GM21390 (cell line): Measurements from ENCODE around the gene SASH1.

Experiments
- ATAC-seq: cut with Tn5 transposase; IDR thresholded peaks from one replicate; pipeline ENCODE4 v1.9.1; 2021; ENCODE audit not compliant: unreplicated experiment

Gene SASH1

DNA sequence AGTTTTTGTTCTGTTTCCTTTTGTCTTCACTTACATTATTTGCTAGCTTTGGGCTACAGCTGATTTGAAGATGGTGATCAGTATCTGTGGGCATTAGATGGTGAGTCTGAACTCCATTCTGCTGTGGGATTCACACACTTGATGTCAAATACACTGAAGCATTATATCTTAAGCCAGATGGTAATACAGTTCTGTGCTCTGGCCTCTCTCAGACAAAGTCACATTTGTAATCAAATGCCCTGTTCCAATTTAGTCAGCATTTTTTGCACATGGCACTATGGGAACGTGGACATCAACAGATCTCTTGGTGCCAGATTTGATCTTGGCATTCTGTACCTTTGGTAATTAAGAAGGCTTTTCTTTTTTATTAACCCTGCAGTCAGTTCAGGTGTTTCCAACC, 56.0 kb downstream of the SASH1 start:
- ATAC-seq, result no peak

GRCh38 chr6:148401571-148401970, 58.9 kb downstream of the SASH1 start:
- no peak for ATAC-seq

DNA sequence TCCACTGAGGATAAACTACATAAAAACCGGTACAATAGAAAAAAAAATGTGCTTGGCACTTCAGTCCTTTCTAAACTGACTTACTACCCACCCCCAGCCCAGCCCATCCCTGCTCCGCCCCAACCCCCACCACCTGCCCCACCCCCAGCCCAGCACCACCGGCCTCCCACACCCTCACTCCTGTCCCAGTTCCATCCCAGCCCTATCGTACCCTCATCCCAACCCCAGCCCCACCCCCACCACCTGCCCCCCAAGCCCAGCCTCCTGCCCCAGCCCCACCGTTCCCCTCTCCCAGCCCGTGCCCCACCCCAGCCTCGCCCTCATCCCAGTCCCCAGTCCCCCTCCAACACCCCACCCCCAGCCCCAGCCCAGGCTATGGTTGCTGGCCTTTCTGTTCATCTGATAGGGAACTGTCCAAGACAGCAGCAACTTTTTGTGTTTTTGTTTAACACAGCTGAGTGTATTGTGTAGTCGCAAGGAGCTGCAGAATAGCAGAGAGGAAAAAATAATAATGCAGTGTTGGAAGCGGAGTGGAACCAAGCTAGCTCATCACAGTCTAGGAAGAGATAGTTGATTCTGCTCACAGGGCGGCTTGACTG, 61.9 kb downstream of the SASH1 start:
- ATAC-seq, result no peak

DNA sequence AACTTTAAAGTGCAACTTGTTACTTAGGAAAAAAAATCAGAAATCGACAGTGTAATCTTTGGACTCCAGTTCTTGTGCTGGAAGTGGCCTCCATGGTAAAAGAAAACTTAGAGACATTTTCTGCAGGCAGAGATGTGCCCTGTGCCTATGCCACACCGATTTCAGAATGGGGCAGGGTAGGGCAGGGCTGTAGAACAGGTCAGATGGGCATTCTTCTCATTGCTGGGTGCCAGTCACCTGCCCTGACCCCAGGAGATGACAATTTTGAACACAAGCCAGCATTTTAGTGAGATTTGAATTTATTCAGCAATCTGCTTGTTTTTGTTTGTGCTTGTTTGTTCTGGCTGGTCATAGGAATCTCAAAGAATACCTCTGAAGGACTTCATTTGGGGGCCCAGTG, 63.3 kb downstream of the SASH1 start:
- ATAC-seq, result no peak

DNA sequence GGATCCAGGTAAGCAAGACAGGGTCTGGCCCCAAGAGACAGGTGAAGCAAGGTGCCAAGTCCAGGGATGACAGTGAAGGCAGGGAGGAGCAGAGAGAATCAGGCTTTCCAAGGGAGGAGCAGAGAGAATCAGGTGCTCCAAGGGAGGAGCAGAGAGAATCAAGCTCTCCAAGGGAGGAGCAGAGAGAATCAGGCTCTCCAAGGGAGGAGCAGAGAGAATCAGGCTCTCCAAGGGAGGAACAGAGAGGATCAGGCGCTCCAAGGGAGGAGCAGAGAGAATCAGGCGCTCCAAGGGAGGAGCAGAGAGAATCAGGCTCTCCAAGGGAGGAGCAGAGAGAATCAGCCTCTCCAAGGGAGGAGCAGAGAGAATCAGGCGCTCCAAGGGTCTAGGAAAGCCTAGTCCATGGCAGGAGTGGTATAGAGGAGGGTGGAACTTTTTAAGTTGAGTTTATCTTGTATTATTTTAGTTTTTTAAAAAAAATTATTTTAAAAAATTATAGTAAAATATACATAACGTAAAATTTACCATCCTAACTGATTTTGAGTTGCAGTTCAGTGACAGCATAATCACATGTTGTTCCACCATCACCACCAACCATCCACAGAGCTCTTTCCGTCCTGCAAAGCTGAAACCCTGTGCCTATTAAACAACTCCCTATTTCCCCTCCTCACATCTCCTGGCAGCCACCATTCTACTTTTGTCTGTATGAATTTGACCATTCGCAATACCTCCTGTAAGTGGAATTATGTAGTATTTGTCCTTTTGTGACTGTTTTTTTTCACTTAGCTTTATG, 64.1 kb downstream of the SASH1 start:
- ATAC-seq, result no peak

GRCh38 chr6:148407372-148407771, 64.7 kb downstream of the SASH1 start:
- no peak for ATAC-seq

DNA sequence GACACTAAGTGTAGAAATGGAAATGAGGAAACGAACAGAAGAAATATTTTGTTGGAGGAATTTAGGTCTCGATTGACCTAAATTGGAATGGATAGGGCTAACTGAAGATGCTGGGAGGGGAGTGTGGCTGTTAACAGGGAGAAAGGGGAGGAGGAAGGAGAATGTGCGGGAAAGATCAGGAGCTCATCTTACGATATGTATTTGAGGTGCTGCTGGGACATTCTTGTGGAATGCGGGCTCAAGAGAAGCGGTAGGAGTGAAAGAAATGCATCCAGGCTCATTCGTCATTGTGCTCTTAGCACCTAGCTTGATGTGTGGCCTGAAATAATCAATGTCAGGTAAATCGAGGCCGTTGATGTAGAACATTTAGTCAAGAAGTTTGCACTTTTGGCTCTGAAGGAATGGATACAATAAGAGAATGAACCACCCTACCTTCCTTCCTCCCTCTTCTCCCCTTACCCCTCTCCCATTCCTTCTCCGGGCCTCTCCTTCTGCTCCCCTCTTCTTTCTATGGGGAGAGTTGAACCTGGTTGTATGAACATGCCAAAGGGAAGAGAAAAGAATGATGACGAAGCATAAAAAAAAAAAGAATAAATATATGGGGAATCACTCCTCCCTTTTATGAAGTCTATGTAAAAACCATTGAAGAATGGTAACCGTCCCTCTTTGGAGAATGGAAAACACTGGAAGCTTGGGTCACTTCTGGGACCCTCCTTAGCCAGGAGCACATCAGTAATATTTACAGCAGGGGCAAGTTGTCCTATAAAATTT, 70.9 kb downstream of the SASH1 start:
- no peak for ATAC-seq

DNA sequence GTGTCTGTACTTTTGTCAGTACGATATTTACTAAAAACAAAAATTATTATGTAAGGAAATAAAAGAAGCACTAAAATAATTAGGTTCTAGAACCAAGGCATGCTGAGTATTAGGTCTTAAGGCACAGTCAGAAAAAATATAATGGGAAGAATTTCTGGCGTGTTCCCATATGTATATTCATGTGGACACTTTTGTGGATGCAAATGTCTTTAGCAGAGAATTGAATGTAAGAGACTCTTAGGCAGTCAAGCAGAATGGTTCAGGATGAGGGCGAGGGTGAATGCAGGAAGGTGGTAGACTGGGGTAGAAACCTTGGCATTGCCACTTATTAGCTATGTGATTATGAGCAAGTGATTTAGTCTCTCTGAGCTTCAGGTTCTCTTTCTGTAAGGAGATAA, 71.5 kb downstream of the SASH1 start:
- ATAC-seq, result no peak

- no peak for ATAC-seq
Measured at GRCh38 chr6:148414836-148415235, 72.2 kb downstream of the SASH1 start.

DNA sequence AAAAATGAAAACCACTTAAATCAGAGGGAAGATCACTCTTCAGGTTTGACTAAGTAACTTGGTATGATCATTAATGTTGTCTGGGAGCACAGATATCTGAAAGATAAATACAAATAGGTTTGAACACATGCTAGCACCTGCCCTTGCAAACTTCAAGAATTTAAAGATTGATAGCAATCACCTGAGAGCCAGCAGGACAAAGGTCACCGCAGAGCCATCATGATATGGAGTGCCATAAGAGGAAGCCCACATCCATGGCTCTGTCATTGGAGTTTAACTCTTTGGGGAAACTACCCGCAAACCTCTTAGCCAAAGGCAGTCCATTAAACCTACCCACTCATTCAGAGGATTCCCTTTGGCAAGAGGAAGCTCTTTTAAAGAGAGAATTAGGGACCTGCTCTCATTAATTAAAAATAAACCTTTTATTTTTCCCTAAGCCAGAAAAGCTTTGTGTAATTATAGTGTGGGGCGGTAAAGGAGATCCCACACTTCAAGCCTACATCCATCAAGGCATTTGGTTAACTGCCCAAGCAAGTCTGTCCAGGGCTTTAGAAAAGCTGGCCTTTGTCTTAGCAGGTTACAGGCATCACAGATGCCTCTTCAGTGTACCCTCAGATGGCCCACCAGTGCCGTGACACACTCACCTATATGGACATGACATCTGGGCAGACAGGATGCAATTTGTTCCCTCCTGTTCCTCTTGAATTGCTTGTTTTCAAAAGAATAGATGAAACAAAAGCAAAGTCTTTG, 73.0 kb downstream of the SASH1 start:
- ATAC-seq, result no peak

DNA sequence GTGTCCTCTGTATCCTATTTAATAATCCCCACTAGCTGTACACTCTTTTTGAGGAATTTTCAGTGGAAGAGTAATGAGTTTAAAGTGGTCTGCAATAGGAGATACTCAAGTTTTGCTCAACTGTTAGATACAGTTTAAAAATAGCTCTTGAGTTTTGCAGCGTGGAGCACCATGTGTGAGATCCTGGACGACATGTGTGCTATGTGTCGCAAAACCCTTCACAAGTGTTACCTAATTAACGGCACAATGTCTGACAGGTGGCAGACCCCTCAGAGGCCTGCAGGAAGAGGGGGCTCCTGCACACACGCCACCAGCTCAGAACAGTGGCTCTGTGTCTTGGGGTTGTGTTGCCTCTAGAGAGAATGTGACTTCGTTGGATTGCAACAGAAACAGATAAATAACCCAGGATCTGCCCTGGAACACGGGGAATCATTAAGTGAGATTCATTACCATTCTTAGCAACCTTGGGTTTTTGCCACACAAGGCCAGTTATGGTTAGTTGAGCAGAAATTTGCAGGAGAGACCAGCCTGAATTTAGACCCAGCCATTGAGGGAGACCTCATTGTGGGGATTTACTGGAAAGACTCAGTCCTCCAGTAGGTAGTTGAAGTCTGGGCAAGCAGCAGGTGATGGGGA, 73.8 kb downstream of the SASH1 start:
- ATAC-seq, result no peak

DNA sequence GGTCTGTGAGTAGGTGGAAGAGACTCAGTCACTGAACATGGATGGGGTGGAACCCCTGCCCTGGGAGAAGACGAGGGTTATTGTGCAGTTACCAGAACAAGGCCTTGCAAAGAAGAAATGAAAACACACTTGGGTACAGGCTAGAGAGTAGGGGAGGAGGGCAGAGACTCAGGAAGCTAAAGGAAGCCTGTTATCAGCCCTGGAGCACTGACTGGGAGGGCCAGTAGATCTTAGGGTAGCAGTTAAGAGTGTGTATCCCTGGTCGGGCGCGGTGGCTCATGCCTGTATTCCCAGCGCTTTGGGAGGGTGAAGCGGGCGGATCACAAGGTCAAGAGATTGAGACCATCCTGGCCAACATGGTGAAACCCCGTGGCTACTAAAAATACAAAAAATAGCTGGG, 74.4 kb downstream of the SASH1 start:
- no peak for ATAC-seq

DNA sequence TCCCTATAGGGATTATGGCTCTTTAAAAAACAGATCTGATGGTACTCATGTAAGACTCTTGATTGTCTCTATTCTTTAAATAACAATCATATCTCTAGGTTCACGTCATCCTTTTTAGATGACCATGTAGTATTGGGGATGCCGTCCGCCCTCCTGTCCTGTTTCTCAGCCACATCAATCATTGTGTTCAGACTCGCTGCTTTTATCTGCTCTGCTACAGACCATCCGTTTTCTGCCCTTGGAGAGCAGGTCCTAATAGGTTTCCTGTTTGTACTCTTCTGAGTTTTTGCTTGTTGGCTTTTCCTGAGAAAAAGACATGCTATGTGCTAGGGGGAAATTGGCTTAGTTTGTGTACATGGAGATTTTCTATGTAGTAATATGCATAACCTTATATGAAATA, 76.8 kb downstream of the SASH1 start:
- no peak for ATAC-seq

GRCh38 chr6:148422085-148422484, 79.4 kb downstream of the SASH1 start:
- no peak for ATAC-seq

DNA sequence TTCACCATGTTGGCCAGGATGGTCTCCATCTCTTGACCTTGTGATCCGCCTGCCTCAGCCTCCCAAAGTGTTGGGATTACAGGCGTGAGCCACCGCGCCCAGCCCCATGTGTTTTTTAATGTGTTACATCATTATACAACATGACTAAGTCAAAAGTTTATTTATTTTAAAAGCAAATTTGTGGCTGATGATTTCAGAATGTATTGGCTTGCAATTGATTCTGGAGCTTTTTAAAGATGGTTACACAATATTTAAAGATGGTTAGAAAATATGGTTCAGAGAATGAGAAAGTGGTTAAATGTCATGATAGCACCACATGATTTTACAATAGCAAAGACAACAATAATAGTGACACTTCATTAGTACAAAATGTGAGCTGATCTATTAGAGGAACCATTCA, 80.5 kb downstream of the SASH1 start:
- ATAC-seq, result no peak

GRCh38 chr6:148423601-148424270, 81.1 kb downstream of the SASH1 start:
- ATAC-seq, result no peak

GRCh38 chr6:148425443-148425842, 82.8 kb downstream of the SASH1 start:
- no peak for ATAC-seq

GRCh38 chr6:148426317-148426977, 83.8 kb downstream of the SASH1 start:
- no peak for ATAC-seq

- ATAC-seq, result no peak
Measured at GRCh38 chr6:148427333-148427732, 84.7 kb downstream of the SASH1 start.

- ATAC-seq, result no peak
Measured at GRCh38 chr6:148429423-148429822, 86.8 kb downstream of the SASH1 start.
